Thoracic aorta (tissue), 2 donors: ENCODE data around the gene TRMU. TPM values are rescaled to one million over a fixed set of nuclear protein-coding genes. Genes with fewer than 3 reads are reported as not detected.
A peak's percentile ranks its signal among the peaks of the same experiment; 100 is the strongest.

Source experiments
- ATAC-seq: fragments of 150-250 bp; one replicate; pipeline ENCODE4 v1.8.0; 2017; ENCODE audit warnings: low read depth; ENCODE audit not compliant: insufficient number of reproducible peaks, low FRiP score
- DNase-seq: peaks from one replicate; pipeline ENCODE4 v3.0.0-alpha.2; 2020; ENCODE audit warnings: low spot score
- H3K27ac ChIP-seq, 2 donors: fragments of 200-600 bp; sonication (generic); 1 replicate in 1 of 2; 2 replicates in 1 of 2; pipeline ENCODE4 v1.5.1; 2016; ENCODE audit warnings: mild to moderate bottlenecking in 2 of 2, moderate library complexity in 2 of 2
- H3K27me3 ChIP-seq: fragments of 200-600 bp; sonication (generic); replicated peaks from 2 replicates; pipeline ENCODE4 v1.6.0; 2016; ENCODE audit warnings: mild to moderate bottlenecking; ENCODE audit not compliant: insufficient read depth
- H3K36me3 ChIP-seq: fragments of 200-600 bp; sonication (generic); one replicate; pipeline ENCODE4 v1.5.1; 2016
- H3K4me1 ChIP-seq, 2 donors: fragments of 200-600 bp; sonication (generic); 1 replicate in 1 of 2; 2 replicates in 1 of 2; pipeline versions ENCODE4 v1.5.1 to v1.6.0; 2016; ENCODE audit warnings: low read depth in 2 of 2, mild to moderate bottlenecking in 1 of 2; ENCODE audit not compliant: control insufficient read depth in 1 of 2
- H3K4me3 ChIP-seq: fragments of 200-600 bp; sonication (generic); 2 replicates; pipeline ENCODE4 v1.5.1; 2016; ENCODE audit warnings: mild to moderate bottlenecking
- H3K9me3 ChIP-seq: fragments of 200-600 bp; sonication (generic); 2 replicates; pipeline ENCODE4 v1.5.1; 2016
- CTCF ChIP-seq: fragments of 200-600 bp; sonication (generic); IDR thresholded peaks from one replicate; pipeline ENCODE4 v1.5.1; 2019; ENCODE audit warnings: antibody characterized with exemption
- total RNA-seq, 2 donors: library from RNA; depleted of rRNA; stranded (reverse); fragments of >200 nt; gene quantifications; one replicate each; pipeline versions ENCODE4 v1.1.0 to v1.2.3, GENCODE V29; 2016

TRMU gene
- total RNA-seq, 2 donors from 2014 or later, result 30.2 to 45.4 TPM

- Histone ChIP-seq H3K4me3 (no peak overlapping the region), H3K27me3 (no peaks in the 10 kb centered on the region), H3K9me3 (no peaks in the 10 kb centered on the region), H3K27ac (no peak overlapping the region), H3K36me3 (no peaks in the 10 kb centered on the region), H3K4me1 (no peaks in the 10 kb centered on the region)
- TF ChIP-seq CTCF, result no peak
- ATAC-seq (no peak), DNase-seq (no peak)
These were observed 5.9 kb upstream of the TRMU start for GRCh38 chr22:46329616-46330015.

- no peaks in the 10 kb centered on the region for H3K27me3 ChIP-seq
- TF ChIP-seq CTCF, result no peak
- DNase-seq (no peak), ATAC-seq (no peak)
- H3K9me3 ChIP-seq, result no peaks in the 10 kb centered on the region
- no peak overlapping the region for H3K4me3 ChIP-seq
- H3K27ac ChIP-seq, result no peak overlapping the region
- no peaks in the 10 kb centered on the region for H3K4me1 ChIP-seq
- no peaks in the 10 kb centered on the region for H3K36me3 ChIP-seq
These were observed 5.1 kb upstream of the TRMU start for GRCh38 chr22:46330426-46330825.

- no peaks in the 10 kb centered on the region for H3K36me3 ChIP-seq
- H3K27me3 ChIP-seq, result no peaks in the 10 kb centered on the region
- no peak overlapping the region for H3K4me3 ChIP-seq
- no peaks in the 10 kb centered on the region for H3K9me3 ChIP-seq
- DNase-seq, result no peak
- no peak overlapping the region for H3K27ac ChIP-seq
- H3K4me1 ChIP-seq, result peaks cover 2% of the 10 kb centered on the region in 2 donors
- ATAC-seq, result no peak
- TF ChIP-seq CTCF, result no peak
These were observed 4.0 kb upstream of the TRMU start for GRCh38 chr22:46331496-46331895.

- peaks cover 25% of the 10 kb centered on the region for H3K36me3 ChIP-seq
- H3K27ac ChIP-seq, result peak overlapping the region; percentile 83 to 86
- DNase-seq (no peak), ATAC-seq (no peak)
- TF ChIP-seq CTCF, result no peak
- H3K4me3 ChIP-seq, result peak overlapping the region; percentile 81
- no peaks in the 10 kb centered on the region for H3K27me3 ChIP-seq
- H3K9me3 ChIP-seq, result no peaks in the 10 kb centered on the region
- peaks cover 9 to 12% of the 10 kb centered on the region in 2 donors for H3K4me1 ChIP-seq
These were observed 885 bp downstream of the TRMU start for GRCh38 chr22:46336119-46337078.

GRCh38 chr22:46337870-46338269, 2.4 kb downstream of the TRMU start:
- ATAC-seq (no peak), DNase-seq (no peak)
- no peak for TF ChIP-seq CTCF
- no peaks in the 10 kb centered on the region for H3K27me3 ChIP-seq
- H3K4me3 ChIP-seq, result no peak overlapping the region
- no peaks in the 10 kb centered on the region for H3K9me3 ChIP-seq
- H3K36me3 ChIP-seq, result peaks cover 32% of the 10 kb centered on the region
- H3K27ac ChIP-seq, result no peak overlapping the region
- peaks cover 9 to 12% of the 10 kb centered on the region in 2 donors for H3K4me1 ChIP-seq
